RPMI7951 (cell line): ENCODE results near the gene PCNX4. TPM values are rescaled to one million over a fixed set of nuclear protein-coding genes. Genes with fewer than 3 reads are reported as not detected.

Experiments
- DNase-seq: peaks from one replicate; pipeline ENCODE4 v3.0.0-alpha.2; 2012; ENCODE audit warnings: low read depth
- total RNA-seq: library from RNA; depleted of rRNA; stranded (reverse); fragments of >200 nt; shearing (Covaris generic); gene quantifications from 2 replicates; pipeline ENCODE4 v1.2.3, GENCODE V29; 2014

Gene PCNX4
- total RNA-seq, 1 experiment from 2014 or later: 60.6 TPM

DNA sequence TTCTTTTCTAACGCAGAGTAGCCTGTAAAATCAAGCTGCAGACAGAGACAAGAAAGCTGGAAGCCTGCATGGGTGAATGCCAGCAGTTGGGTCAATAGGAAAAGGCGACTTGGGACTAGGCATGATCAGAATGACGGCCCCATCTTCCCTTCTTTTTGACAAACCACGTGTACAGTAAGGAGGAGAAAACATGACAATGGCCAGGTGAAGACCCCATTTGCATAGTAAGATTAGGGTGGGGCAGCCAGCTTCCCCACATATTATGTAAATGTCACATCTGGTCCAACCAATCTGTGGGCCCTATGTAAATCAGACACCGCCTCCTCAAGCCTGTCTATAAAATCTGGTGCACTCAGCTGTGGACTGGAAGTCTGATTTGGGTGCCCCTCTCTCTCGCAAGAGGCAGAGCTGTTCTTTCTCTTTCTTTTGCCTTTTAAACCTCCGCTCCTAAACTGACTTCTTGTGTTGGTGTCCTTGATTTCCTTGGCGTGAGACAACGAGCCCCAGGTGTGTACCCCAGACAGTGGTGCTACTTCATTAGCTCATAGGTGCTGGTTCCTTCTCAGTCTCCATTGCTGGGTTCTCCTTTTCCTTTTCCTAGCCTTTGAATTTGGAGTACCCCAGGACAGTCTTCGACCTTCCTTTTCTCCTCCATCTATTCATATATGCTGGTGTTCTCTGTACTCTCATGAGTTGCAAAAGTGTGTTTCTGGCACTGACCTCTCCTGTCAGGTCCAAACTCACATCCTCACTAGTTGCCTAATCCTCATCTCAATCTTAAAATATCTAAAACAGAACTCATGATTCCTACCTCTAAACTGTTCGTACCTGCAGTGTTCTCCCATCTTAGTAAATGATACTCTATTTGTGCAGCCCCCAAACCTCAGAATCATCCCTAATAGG, 82.9 kb downstream of the PCNX4 start:
- no peak for DNase-seq

DNA sequence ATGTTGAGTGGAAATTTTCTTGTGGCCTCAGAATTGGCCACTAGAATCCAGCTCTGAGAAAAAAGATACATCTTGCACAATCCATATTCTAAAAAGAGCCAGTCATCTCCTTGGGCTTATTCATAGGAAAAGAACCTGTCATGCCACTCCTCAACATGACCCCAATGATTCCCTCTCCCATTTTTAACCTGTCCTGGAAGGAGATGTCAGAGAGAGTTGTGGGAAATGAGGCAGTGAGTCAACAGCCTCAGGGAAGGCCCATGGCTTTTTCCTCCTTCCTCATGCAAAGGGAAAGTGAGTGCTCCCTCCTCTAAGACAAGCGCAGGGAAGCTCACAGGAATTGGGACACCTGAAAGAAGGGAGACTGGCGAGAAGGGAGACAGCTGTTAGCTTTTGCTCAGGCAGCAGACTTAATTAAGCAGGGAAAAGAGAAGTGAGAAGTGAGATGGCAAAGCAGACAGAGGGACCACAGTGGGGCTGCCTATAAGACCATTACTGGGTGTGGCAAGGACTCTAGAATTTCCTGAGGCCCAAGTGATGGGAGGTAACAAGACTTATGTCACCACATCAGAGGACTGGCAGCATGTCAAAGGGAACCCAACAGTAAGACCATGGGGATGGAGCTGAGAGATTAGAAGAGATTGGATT, 83.7 kb downstream of the PCNX4 start:
- no peak for DNase-seq

DNA sequence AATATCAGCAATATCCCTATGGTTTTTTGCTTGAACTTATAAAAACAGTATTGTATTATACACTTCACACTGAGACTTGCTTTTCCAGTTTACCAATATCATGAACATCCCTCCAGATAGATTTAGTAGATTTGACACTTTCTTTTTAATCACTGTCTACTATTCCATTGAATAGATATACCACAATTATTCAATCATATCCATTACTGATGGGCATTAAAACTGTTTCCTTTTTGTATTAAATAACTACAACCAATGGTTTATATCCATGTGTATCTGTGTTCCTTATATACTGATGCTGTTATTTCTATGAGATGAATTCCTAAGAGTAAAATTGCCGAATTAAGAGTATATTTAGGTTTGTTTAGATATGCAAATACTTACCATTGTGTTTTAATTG, 86.4 kb downstream of the PCNX4 start:
- no peak for DNase-seq

DNA sequence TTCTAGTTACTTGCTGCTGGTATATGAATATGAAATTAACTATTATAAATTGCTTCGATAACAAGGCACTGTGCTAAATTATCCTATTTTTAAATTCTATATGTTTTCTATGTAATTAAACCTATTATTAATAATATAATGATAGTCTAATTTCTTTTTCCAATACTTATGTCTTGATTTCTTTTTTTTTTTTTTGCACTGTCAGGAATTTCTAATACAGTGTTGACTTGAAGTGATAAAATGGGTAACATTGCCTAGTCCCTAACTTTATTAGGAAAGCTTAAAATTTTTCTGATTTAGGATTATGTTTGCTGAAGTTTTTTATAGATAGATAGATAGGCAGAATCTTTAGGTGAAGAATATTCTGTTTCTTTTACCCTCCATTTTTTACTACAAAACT, 87.1 kb downstream of the PCNX4 start:
- DNase-seq: no peak

DNA sequence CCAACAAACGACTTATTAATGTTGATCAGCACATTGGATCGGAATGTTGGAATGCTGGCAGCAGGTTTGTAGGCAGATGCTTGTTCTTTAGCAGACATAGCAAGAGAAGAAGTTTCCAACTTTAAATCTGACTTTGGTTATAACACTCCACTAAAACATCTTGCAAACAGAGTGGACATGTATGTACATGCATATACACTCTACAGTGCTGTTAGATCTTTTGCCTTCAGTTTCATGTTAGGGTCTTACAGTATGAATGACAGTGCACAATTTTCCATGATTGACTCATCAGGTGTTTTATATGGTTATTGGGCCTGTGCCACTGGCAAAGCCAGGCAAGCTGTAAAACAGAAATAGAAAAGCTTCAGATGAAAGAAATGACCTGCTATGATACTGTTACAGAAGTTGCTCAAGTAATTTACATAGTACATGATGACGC, 87.7 kb downstream of the PCNX4 start:
- no peak for DNase-seq

DNA sequence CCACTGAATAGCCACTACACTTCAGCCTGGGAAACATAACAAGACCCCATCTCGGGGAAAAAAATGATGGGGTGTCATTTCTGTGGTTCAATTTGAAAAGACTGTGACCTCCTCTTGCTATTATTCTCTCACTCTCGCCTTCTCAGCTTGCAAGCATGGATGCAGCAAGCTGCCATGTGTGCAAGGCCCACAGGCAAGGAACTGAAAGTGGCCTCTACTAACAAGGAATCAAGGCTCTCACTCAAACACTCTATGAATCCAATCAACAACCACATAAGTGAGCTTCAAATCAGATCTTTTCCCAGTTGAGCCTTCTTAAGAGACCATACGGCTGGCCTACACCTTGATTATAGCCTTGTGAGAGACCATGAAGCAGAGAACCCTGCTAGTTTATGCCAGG, 91.4 kb downstream of the PCNX4 start:
- DNase-seq: no peak

DNA sequence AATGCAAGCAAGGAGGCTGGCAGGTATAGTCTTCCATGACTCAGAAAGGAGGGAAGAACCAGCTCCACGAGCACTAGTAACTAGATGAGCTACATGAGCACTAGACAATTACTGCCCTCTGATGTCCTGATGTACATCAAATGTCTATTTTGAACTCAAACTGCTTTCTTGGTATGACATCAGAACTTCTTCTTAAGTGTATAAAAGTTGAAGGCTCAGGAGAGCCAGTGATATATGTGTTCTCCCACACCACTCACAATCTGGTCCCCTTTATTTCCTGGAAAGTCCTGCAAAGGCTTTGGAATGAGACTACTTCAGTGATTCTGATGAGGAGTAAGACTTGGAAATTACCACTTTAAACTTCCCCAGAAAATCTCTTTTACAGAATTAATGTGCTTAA, 92.0 kb downstream of the PCNX4 start:
- DNase-seq: peak; percentile 34

DNA sequence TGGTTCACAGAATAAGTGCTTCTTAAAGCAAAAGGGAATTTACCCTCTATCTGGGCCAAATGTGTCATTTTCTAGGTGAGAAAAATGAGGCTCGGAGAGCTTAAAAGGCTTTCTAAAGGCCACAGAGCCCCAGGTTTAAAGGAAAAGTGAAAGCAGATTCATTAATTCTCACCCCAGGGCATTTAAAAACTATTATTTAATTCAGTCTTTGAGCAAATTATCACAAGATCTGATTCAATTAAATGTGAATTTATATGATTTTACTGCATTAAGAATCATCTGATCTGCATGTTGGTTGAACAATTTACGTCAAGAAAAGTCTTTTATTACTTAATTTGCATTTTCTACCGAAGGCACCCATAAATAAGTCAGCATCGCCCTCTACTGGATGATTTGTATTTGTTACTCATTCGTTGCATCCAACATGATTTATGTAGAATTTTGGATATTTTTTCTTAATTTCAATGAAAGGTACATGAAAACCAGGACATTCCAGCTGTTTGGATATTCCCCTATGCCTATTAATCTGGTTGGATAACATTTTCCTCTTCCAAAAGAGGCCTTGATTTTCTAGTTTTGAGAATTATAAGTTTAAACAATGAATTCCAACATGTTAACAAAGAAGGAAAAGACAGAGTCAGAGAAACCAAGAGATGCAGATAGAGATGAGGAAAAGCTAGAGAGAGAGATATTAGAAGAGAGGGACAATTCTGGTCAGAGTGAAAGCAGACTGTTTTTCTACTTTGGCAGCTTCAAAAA, 92.6 kb downstream of the PCNX4 start:
- peak; percentile 58 for DNase-seq

DNA sequence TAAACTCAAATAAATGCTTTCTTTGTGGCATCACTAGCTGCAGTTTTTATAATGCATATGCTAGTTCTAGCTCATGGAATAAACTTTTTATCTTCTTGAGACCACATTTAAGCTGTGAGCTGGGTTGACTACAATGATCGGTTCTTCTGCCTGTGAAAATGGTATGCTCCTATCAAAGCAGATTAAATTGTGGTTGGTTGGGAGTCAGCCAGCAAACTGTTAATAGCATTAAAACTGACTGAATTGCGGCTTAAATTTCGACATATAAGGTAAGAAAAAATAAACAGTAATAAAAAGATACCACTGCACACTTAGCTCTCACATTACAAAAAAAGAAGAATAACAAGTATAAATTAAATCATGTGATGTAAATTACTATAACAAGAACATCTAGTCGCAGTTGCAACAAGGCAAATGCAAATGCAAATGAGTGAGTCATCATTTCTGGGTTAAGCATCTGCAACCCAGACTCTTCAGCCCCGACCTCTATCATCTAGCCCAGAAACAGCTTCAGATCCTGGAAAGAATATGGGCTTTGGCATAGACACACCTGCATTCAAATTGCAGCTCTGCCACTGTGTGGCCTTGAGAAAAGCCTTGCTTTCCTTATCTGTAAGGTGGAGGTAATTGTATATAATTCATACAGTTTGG, 93.3 kb downstream of the PCNX4 start:
- DNase-seq: no peak

DNA sequence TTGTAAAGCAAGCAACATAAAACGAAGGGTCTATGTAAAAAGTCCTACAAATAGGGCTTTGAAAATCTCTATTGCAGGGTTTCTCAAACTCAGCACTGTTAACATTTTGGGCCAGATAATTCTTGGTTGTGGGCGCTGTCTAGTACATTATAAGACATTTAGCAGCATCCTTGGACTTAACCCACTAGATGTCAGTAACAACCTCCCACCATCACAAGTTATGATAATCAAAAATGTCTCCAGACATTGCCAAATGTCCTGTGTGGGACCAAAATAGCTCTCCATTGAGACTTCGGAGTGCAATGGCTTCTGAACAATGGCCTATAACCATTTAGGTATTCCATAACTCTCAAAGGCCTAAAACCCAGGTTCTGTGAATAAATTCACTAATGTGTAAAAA, 96.4 kb downstream of the PCNX4 start:
- no peak for DNase-seq

DNA sequence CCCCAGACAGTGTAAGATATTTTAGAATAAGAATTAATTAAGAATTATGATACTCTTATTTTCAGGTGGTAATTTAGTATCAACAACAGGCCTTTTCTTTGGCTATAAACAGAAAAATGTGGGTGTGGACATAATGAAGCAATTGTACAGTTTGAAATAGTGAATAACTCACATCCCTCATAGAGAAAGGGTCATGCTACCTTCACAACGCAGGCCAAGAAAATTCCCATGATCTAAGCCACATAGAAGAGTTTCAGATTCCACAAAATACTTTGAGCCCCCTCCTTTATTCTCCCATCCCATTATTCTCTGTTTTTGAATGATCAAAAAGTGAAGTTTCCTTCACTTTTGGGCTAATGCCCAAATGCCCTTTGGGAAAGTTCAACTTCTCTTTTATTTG, 97.0 kb downstream of the PCNX4 start:
- DNase-seq: no peak

DNA sequence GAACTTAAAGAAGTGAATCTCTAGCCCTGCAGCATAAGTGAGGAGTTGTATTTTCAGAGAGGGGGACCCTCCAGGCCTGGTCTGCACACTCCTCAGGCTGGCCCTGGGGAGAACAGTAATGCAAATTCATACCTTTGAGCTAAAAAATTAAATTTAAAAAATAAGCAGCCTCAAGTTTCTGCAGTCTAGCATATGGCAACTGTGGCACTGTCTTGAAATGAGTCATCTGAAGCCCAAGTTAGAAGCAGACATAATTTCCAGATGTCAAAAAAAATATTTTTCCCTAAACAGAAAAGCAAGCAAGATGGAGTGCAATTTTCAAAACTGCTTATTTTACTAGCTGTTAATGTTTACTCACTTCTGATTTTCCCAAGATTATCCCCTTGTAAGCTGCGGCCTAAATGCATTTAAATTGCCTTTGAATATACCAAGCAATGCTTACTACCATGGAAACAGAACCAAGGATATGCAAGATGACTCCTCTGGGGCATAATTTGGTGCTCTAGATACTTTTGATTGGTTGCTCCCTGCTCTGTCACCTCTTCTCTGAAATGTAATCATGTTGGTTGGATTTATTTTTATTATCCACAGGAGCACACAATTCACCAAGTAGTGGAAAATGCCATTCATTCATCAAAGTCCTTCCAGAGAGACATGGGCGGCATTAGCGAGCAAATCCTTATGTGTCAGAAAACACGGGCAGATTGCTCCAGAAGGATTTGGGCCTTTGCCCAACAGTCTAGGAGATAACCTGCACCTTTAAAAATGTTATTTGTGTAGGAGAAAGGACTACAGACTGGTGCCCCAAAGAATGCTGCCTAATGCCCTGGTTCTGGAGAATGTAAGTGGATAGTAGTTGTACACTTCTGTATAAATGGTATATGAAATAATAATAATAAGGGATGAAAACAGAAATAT, 98.5 kb downstream of the PCNX4 start:
- DNase-seq: no peak

DNA sequence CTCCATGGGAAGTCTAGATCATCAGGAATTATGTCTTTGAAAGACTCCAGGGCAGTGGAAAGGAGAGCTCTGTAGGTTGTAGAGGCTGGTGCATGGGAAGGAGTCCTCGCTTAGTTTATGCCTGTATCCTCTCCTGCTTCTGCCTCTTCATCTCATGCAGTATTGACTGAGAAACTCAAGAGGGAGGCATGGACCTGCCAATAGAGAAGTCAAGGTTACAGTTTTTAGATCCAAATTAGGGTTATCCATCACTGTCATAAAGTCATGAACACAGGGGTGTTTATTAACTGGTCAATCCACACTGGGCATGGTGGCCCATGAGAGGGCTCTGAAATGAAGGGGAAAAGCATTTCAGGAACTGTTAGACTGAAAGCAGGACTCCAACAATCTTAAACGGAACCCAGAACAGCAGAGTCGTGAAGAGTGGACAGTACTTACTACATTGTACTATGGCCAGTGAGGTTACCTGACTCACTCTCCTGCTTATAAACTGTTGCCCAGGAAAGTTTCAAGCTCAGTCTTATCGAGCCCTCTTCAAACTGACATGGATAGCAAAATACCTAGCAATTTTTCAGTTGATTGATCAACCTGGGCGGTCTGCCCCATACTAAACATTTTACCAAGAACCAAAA, 103.6 kb downstream of the PCNX4 start:
- no peak for DNase-seq

DNA sequence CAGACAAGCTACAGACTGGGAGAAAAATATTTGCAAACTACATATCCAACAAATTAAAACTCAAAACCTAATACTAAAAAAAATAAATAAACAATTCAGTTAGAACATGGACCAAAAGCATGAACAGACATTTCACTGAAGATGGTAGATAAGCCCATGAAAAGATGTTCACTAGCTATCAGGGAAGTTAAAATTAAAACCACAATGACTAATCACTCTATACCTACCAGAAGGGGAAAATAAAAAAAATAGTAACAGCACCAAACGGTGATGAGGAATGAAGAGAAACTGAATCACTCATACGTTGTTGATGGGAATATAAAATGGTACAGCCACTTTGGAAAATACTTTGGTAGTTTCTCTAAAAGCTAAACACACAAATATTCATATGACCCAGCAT, 104.6 kb downstream of the PCNX4 start:
- peak; percentile 40 for DNase-seq

DNA sequence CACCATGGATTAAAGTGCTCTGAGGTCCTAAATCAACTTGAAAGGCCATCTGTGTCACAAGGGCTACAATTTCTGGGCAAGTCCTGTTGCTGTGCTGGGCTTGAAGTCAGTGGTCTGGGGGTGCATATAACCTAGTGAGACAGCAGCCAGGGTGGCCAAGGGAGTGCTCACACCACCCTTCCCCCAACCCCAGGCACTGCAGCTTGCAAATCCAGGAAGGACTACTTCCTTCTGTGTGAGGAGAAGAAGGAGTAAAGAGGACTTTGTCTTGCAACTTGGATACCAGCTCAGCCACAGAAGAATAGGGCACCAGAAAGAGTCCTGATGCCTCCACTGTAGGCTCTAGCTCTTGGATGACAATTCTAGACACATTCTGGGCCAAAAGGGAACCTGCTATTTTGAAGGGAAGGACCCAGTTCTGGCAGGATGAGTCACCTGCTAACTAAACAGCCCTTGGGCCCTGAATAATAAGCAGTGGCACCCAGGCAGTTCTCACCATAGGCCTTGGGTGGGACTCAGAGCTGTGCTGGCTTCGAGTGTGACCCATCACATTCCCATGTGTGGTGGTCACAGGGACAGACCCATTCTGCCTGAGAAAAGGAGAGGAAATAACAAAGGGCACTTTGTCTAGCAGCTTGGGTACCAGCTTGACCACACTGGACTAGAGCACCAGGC, 106.0 kb downstream of the PCNX4 start:
- peak; percentile 49 for DNase-seq

DNA sequence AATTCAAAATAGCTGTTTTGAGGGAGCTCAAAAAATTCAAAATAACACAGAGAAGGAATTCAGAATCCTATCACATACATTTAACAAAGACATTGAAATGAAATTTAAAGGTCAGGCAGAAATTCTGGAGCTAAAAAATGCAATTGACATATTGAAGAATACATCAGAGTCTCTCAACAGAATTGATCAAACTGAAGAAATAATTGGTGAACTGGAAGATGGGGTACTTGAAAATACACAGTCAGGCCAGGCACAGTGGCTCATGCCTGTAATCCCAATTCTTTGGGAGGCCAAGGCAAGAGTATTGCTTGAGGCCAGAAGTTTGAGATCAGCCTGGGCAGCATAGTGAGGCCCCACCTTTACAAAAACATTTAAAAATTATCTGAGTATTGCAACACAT, 107.6 kb downstream of the PCNX4 start:
- no peak for DNase-seq

DNA sequence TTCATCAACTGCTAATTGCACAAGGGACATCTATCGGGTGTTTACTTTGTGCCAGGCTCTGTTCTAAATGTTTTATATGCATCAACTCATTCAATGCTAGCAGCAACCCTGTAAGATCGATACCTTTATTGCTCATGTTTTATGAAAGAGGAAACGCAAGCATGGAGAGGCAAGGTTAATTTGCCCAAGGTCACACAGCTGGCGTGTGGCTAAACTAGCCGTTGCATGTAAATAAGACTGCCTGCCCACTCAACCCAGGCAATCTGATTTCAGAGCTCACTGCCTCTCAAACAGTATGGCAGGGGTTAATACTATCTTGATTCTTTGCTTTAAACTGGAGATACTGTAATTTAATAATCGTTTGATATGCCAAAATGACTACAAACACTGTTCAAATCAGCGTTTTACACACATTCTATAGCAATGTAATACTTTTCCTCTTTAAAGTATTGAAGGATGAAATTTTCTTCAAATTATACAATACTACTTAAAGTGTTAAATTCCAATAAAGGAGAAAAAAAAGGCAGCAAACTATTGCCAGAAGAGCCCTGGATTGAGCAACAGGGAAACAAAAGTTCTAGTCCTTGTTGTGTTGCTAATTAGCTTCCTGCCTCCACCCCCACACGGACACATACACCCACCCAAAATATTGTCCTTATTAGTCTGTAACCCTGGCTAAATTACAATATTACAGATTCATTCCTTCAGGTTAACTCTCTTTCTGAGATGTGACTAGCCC, 112.5 kb downstream of the PCNX4 start:
- DNase-seq: no peak

DNA sequence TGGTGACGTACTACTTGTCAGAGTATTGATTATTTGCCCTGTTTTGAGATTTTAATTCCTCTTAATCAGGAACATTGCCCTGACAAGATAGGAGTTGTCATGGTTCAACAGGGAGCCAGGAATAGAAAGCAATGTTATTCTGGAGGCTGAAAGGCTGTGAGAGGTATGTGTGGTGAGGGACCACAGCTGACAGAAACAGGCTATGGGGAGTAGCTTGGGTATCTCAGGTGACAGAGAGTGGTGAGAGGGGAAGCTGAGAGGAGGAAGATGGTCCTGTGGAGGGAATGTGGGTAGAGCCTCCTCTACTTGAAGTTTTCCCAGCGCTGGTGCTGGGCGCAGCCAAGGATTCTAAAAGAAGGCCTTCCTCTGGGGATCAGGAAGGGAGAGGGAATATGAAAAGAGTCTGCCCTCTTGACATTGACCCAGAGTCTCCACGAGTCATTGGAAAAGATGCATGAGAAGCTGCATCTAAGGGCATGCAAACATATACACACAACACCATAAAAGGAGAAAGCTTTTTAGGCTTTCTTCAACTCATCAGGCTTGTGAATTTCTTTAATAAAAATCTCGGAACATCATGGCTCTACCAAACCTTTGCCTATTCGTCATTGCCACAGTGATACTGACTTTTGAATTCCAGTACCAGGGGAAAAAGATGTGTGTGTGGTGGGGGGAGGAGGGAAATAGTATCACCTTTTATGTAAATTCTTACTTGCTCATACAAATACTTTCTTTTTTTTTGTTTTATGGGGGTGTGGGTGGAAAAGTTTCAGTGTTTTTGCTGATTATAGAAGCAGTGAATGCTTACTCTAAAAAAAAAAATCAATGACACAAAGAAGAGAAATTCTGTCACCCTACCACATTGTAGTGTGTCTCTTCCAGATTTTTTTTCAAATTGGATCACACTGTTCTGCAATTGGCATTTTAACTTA, 113.4 kb downstream of the PCNX4 start:
- no peak for DNase-seq
